Ishikawa (cell line): ENCODE data around the gene SLC39A2.

ENCODE experiments used
- CEBPB ChIP-seq: IDR thresholded peaks from 2 replicates; pipeline ENCODE4 v1.6.1; 2012
- CREB1 ChIP-seq: IDR thresholded peaks from 2 replicates; pipeline ENCODE4 v1.6.1; 2012; ENCODE audit warnings: low read depth
- EGR1 ChIP-seq: IDR thresholded peaks from 2 replicates; pipeline ENCODE4 v1.6.1; 2012
- EP300 ChIP-seq: IDR thresholded peaks from 2 replicates; pipeline ENCODE4 v1.6.1; 2012; ENCODE audit warnings: borderline replicate concordance
- FOXM1 ChIP-seq: IDR thresholded peaks from 2 replicates; pipeline ENCODE4 v1.6.1; 2012; ENCODE audit warnings: low read depth, borderline replicate concordance
- MAX ChIP-seq: IDR thresholded peaks from 2 replicates; pipeline ENCODE4 v1.6.1; 2012
- NFIC ChIP-seq: IDR thresholded peaks from 2 replicates; pipeline ENCODE4 v1.6.1; 2012
- RAD21 ChIP-seq: IDR thresholded peaks from 2 replicates; pipeline ENCODE4 v1.6.1; 2012; ENCODE audit warnings: low read depth
- TAF1 ChIP-seq: IDR thresholded peaks from 2 replicates; pipeline ENCODE4 v1.6.1; 2012; ENCODE audit warnings: low read depth, mild to moderate bottlenecking
- TCF12 ChIP-seq: IDR thresholded peaks from 2 replicates; pipeline ENCODE4 v1.6.1; 2012; ENCODE audit warnings: low read depth
- TEAD4 ChIP-seq: IDR thresholded peaks from 2 replicates; pipeline ENCODE4 v1.6.1; 2012
- USF1 ChIP-seq: IDR thresholded peaks from 2 replicates; pipeline ENCODE4 v1.6.1; 2012
- YY1 ChIP-seq: IDR thresholded peaks from 2 replicates; pipeline ENCODE4 v1.6.1; 2012; ENCODE audit warnings: low read depth
- ZBTB7A ChIP-seq: IDR thresholded peaks from 2 replicates; pipeline ENCODE4 v1.6.1; 2012; ENCODE audit warnings: low read depth
- TF ChIP-seq, protein P1 (sequence below): IDR thresholded peaks from 2 replicates; pipeline ENCODE4 v1.6.1; 2012; ENCODE audit warnings: low read depth, mild to moderate bottlenecking

SLC39A2 gene

GRCh38 chr14:21029917-21030316, 30.8 kb downstream of the SLC39A2 start, which contains the start of gene TPPP2:
TSS of gene TPPP2 (plus strand) at chr14:21030217. CDS start at chr14:21030582, 365 bp downstream.
- TF ChIP-seq TCF12, result no peak
- no peak for TF ChIP-seq YY1
- TF ChIP-seq CREB1, result no peak
- no peak for TF ChIP-seq ZBTB7A
- no peak for TF ChIP-seq TAF1
- no peak for TF ChIP-seq MAX
- no peak for TF ChIP-seq EP300
- no peak for TF ChIP-seq CEBPB
- TF ChIP-seq, protein P1, sequence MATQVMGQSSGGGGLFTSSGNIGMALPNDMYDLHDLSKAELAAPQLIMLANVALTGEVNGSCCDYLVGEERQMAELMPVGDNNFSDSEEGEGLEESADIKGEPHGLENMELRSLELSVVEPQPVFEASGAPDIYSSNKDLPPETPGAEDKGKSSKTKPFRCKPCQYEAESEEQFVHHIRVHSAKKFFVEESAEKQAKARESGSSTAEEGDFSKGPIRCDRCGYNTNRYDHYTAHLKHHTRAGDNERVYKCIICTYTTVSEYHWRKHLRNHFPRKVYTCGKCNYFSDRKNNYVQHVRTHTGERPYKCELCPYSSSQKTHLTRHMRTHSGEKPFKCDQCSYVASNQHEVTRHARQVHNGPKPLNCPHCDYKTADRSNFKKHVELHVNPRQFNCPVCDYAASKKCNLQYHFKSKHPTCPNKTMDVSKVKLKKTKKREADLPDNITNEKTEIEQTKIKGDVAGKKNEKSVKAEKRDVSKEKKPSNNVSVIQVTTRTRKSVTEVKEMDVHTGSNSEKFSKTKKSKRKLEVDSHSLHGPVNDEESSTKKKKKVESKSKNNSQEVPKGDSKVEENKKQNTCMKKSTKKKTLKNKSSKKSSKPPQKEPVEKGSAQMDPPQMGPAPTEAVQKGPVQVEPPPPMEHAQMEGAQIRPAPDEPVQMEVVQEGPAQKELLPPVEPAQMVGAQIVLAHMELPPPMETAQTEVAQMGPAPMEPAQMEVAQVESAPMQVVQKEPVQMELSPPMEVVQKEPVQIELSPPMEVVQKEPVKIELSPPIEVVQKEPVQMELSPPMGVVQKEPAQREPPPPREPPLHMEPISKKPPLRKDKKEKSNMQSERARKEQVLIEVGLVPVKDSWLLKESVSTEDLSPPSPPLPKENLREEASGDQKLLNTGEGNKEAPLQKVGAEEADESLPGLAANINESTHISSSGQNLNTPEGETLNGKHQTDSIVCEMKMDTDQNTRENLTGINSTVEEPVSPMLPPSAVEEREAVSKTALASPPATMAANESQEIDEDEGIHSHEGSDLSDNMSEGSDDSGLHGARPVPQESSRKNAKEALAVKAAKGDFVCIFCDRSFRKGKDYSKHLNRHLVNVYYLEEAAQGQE, result no peak
- no peak for TF ChIP-seq USF1
- no peak for TF ChIP-seq RAD21
- TF ChIP-seq EGR1, result no peak
- no peak for TF ChIP-seq FOXM1
- no peak for TF ChIP-seq TEAD4
- TF ChIP-seq NFIC, result no peak

DNA sequence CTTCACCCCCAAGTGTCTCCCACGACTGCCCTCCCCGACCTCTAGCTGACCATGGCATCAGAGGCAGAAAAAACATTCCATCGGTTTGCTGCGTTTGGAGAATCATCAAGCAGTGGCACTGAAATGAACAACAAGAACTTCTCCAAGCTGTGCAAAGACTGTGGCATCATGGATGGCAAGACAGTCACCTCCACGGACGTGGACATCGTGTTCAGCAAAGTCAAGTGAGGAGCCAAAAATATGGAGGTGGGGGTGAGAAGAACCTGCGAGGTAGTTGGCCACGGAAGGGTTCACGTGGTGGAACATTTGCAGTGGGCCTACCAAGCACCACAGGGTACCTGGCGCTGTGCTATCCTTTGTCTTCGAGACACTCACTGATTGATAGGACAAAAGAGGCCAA, 31.4 kb downstream of the SLC39A2 start:
- TF ChIP-seq YY1 (no peak), TCF12 (no peak), NFIC (no peak), ZBTB7A (no peak), EGR1 (no peak), CEBPB (no peak)
- TF ChIP-seq, protein P1, result no peak

GRCh38 chr14:21032326-21033132, 33.4 kb downstream of the SLC39A2 start:
- TF ChIP-seq NFIC (no peak), YY1 (no peak), CEBPB (no peak), USF1 (no peak), TCF12 (no peak), CREB1 (no peak), TAF1 (no peak), FOXM1 (no peak), MAX (no peak), EGR1 (no peak), EP300 (no peak), RAD21 (no peak)
- TF ChIP-seq, protein P1, result no peak

DNA sequence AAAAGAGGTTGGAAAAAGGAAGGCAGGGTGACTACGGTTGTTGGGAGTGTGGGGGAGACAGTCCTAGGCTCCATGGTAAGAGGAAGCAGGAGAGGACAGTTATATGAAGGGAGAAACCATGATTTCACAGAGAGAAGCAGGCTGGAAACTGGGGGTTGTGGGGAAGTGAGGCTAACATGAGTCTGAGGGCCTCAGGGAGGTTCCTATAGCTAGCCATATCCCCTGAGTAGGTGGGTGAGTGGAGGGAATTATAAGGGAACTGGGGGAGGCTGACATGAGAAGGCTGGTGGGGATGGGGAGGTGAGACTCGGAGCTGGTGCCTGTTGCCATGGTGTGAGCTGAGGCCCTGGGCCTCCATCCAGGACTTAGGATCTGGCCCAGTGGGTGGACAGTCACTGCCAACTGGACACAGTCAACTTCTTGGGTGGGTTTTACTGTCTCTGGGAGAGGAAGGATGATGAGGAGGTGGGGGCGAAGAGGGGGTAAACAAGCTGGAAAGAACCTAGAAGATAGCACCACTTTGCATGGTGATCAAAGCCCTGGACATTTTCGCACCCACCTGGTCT, 34.1 kb downstream of the SLC39A2 start:
- TF ChIP-seq RAD21 (no peak), CREB1 (no peak), ZBTB7A (no peak), TEAD4 (no peak), NFIC (no peak), EGR1 (no peak), MAX (no peak)
